Glutamatergic neuron (in vitro differentiated cells): ENCODE measurements around the gene ADD3. TPM values are rescaled to one million over a fixed set of nuclear protein-coding genes. Genes with fewer than 3 reads are reported as not detected.

Source experiments
- DNase-seq: peaks from one replicate; pipeline ENCODE4 v3.0.0; 2022
- H3K27ac Mint-ChIP-seq: one replicate; pipeline ENCODE4 v1.8.0; 2020; ENCODE audit warnings: mild to moderate bottlenecking, mixed read lengths, inconsistent platforms; ENCODE audit not compliant: unreplicated experiment
- H3K27me3 Mint-ChIP-seq: one replicate; pipeline ENCODE4 v1.8.0; 2020; ENCODE audit warnings: mild to moderate bottlenecking, moderate library complexity, mixed read lengths, inconsistent platforms; ENCODE audit not compliant: unreplicated experiment
- H3K36me3 Mint-ChIP-seq: one replicate; pipeline ENCODE4 v1.8.0; 2020; ENCODE audit warnings: mild to moderate bottlenecking, mixed read lengths, inconsistent platforms; ENCODE audit not compliant: unreplicated experiment
- H3K4me1 Mint-ChIP-seq: one replicate; pipeline ENCODE4 v1.8.0; 2020; ENCODE audit warnings: mild to moderate bottlenecking, low read depth, mixed read lengths, inconsistent platforms; ENCODE audit not compliant: unreplicated experiment
- H3K4me3 Mint-ChIP-seq: one replicate; pipeline ENCODE4 v1.8.0; 2020; ENCODE audit warnings: mild to moderate bottlenecking, mixed read lengths, inconsistent platforms; ENCODE audit not compliant: unreplicated experiment
- H3K9me3 Mint-ChIP-seq: one replicate; pipeline ENCODE4 v1.8.0; 2020; ENCODE audit warnings: mild to moderate bottlenecking, moderate library complexity, mixed read lengths, inconsistent platforms; ENCODE audit not compliant: unreplicated experiment
- total RNA-seq: library from RNA; stranded (reverse); fragmentation: NEBNext Ultra II Directional; extraction: Animal tissue kit (Norgen Biotek cat#: 25700); gene quantifications from one replicate; pipeline ENCODE4 v1.2.1, GENCODE V29; 2021; ENCODE audit not compliant: unreplicated experiment
- TF ChIP-seq, protein P1 (sequence below): fragments of 200-600 bp; sonication (generic); IDR thresholded peaks from one replicate; pipeline ENCODE4 v1.5.0; 2021; ENCODE audit not compliant: partially characterized antibody, unreplicated experiment

ADD3 gene
- total RNA-seq, 1 donor from 2014 or later, result 22.8 TPM

DNA sequence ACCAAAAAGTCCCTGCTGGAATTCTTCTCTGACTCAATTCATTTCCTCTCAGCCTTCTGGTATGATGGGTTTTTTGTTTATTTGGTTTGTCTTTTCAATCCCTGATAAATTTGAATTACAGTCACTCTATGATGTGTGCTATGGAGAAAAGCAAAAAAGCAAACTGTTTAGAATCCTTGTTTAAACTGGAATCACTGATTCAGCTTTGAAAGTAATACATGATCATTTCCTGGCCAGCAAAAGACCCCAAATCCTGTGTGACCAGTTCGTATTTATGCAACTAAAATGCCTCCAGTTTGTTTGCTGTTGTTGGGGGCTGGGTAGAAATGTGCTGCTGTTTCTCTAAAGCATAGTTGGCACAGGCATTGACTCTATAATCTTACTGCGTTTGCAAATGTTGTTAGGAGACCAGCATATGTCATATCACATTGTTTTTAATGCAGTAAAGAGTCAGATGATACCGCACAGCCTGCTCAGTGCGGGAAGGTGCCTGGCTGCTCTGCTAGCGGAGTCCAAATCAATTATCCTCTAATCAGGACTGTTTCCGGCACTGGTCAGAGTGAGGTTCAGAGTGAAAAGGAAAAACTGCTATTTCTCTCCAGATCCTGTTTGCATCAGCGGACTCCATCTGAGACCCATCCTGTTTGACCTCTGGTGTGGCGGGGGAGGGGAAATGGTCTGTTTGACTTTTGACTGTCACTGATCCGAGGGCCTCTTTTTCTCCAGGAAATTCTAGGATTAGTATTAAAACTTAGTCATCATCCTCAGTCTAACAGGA is 40.6 kb upstream of the ADD3 start:
- Mint-ChIP-seq H3K27ac (peak overlapping the region; percentile 70), H3K4me3 (no peak overlapping the region)

DNA sequence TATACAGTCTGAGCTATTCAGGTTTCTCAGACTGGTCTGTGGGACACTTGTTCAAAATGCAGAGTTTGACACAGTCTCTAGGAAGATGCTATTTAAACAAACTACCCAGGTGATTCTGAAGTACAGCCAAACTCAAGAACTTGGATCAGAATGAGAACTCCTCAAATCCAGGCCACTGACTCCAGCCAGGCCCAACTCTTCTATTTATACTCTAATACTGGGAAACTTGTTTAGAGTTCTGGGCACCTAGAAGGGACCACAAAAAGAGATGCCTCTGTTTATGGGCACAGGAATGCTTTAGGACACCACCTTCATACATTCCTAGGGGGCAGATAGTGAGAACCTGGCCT is 40.1 kb upstream of the ADD3 start:
- no peaks in the 10 kb centered on the region for H3K36me3 Mint-ChIP-seq

More for the DNA sequence above, 40.6 kb upstream of the ADD3 start:
- DNase-seq, result peak; percentile 50
- H3K4me1 Mint-ChIP-seq, result peaks cover 28% of the 10 kb centered on the region
- H3K9me3 Mint-ChIP-seq, result no peaks in the 10 kb centered on the region
- TF ChIP-seq, protein P1, sequence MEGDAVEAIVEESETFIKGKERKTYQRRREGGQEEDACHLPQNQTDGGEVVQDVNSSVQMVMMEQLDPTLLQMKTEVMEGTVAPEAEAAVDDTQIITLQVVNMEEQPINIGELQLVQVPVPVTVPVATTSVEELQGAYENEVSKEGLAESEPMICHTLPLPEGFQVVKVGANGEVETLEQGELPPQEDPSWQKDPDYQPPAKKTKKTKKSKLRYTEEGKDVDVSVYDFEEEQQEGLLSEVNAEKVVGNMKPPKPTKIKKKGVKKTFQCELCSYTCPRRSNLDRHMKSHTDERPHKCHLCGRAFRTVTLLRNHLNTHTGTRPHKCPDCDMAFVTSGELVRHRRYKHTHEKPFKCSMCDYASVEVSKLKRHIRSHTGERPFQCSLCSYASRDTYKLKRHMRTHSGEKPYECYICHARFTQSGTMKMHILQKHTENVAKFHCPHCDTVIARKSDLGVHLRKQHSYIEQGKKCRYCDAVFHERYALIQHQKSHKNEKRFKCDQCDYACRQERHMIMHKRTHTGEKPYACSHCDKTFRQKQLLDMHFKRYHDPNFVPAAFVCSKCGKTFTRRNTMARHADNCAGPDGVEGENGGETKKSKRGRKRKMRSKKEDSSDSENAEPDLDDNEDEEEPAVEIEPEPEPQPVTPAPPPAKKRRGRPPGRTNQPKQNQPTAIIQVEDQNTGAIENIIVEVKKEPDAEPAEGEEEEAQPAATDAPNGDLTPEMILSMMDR, result no peak
- H3K36me3 Mint-ChIP-seq, result no peaks in the 10 kb centered on the region
- peaks cover 2% of the 10 kb centered on the region for H3K27me3 Mint-ChIP-seq

DNA sequence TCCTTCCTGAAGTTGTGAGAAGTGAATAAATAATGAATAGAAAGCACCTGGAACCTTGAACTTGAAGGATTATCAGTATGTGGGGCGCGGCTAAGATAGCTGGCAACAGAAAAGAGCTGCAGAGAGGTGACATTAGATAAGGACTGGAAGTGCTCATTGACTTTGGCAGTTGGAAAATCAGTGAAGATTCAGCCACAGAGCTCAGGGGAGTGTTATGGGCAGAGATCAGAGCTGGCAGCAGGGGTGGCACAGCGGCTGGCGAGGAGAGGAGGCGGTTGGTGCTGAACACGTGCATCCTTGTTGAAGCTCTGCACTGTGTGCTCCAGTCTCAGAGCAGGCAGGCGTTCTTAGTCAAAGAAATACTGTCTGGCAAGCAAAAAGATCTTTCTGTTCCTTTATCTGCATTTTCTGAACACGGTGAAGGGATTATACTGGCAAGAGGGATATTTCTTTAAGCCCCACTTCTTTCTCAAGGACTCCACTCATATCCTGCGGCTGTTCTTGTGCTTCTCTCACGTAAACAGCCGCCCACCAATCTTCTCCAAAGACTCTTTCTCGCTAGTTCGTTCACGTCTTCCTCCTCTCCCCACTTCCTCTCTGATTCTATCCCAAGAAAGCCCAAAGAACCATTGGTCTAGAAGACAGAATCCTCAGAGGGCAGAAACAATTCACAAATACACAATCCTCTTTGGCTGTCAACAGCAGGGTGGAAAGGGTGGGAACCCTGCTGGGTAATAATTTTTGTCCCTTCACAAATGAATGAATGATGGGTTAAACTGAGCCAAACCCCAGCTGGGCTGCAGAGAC is 38.6 kb upstream of the ADD3 start:
- TF ChIP-seq, protein P1, result no peak
- H3K27me3 Mint-ChIP-seq, result peaks cover 2% of the 10 kb centered on the region
- no peak overlapping the region for H3K27ac Mint-ChIP-seq
- peaks cover 16% of the 10 kb centered on the region for H3K4me1 Mint-ChIP-seq
- no peaks in the 10 kb centered on the region for H3K9me3 Mint-ChIP-seq
- H3K36me3 Mint-ChIP-seq, result no peaks in the 10 kb centered on the region
- no peak for DNase-seq
- no peak overlapping the region for H3K4me3 Mint-ChIP-seq

More for the DNA sequence above, 40.1 kb upstream of the ADD3 start:
- Mint-ChIP-seq H3K4me3 (no peak overlapping the region), H3K9me3 (no peaks in the 10 kb centered on the region), H3K27ac (peak overlapping the region; percentile 70), H3K4me1 (peaks cover 23% of the 10 kb centered on the region), H3K27me3 (peaks cover 2% of the 10 kb centered on the region)
- DNase-seq, result no peak
- TF ChIP-seq, protein P1, result no peak

DNA sequence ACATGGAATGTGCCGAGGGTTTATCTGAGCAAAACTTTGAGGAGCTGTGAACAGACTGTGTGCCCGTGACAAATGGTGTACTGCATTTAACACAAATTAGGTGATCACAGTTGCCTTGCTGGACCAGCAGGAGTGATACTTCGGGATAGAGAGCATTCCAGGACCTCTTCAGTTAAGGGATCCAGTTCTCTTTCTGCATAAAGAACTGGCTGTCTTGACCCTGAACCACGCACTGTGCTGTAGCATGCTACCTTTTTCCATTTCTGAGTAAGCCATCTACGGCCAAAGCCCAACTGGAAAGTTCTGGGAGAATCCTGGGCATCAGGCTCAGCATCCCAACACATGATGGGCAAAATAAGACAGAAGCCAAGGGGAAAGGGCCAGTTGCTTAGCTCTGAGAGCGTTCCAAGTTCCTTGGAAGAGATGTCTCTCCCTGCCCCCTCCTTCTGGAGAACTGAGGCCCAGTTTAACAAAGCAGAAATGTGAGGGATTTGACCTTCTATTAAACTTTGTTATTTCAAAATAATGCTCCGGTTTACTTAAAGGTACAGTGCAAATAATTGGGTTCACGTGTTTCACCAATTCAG is 37.9 kb upstream of the ADD3 start:
- Mint-ChIP-seq H3K4me1 (peaks cover 19% of the 10 kb centered on the region), H3K27ac (no peak overlapping the region), H3K9me3 (no peaks in the 10 kb centered on the region)

More for the DNA sequence above, 37.9 kb upstream of the ADD3 start:
- Mint-ChIP-seq H3K4me3 (no peak overlapping the region), H3K27me3 (peaks cover 2% of the 10 kb centered on the region), H3K36me3 (no peaks in the 10 kb centered on the region)
- no peak for DNase-seq
- TF ChIP-seq, protein P1, result no peak
